ENCODE results near the gene MEMO1. TPM values are rescaled to one million over a fixed set of nuclear protein-coding genes. Genes with fewer than 3 reads are reported as not detected.
"Not testable (repeated sequence)": the region's sequence is repeated elsewhere in the genome, so short reads cannot be mapped to it uniquely, and the experiment has no call there.

MEMO1 gene
- 48.9 and 64.5 TPM in 2 replicates for total RNA-seq (2014; rRNA removed; shearing (Covaris generic))
- 65.9 and 68.1 TPM in 2 replicates for polyA plus RNA-seq (2015; cell fraction: cytosol; rRNA removed)
- 41.6 and 57.0 TPM in 2 replicates for polyA plus RNA-seq (2015; cell fraction: nucleus; rRNA removed)

DNA sequence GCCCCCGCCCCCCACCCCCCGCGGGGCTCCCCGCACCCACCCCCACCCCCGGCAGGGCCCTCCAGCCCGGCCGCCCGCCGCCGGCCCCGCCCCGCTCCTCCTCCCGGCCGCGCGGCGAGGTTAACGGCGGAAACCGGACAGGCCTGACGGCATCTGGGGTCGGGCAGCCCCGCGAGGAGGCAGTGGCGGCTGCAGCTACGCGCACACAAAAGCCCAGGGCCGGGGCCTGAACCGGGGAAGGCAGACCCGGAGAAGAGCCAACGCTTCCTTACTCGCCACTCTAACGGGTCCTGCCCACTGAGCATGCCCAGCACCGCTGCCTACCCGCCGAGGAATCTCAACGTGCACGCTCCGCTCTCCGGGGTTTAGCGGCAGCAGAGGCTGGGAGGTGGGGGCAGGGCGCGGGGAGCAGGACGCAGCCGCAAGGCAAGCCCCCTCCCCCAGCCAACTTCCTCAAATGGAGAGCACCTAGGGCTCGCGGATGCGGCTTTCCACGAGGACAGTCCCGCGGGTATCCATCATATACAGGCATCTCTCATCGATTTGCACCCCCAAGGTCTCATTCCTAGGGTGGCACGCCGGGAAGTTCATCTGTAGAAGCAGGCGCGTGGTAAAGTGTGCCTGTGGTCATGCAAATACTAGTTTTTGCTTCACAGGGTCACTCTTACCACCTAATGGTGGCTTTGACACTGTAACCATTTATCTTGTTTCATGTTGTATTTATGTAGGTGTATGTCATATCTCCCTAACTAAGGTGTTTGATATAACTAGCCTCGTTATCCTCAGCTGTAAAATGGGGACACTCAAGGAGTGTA is at the start of gene MEMO1:
TSS of gene MEMO1 (minus strand) at position 339 of the 815 bp plus-strand sequence. CDS start 761 bp downstream, outside the sequence.
- DNase-seq (ENCODE audit: low read depth) = peak; percentile 95

DNA sequence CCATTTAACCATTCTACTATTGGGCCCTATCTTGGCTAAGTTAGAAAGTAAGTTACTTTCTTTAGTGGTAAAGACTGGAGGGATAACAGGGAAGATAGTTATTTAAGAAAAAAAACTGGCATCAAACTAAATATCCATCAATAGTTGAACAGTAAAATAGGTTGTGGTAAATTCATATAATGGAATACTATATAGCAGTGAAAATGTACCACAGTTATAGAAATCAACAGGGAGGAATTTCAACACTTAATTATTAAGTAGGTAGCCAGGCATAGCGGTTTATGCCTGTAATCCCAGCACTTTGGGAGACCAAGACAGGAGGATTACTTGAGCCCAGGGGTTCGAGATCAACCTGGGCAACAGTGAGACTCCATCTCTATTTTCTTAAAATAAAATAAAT is 49.5 kb upstream of the MEMO1 start:
- DNase-seq (ENCODE audit: low read depth) = no peak

DNA sequence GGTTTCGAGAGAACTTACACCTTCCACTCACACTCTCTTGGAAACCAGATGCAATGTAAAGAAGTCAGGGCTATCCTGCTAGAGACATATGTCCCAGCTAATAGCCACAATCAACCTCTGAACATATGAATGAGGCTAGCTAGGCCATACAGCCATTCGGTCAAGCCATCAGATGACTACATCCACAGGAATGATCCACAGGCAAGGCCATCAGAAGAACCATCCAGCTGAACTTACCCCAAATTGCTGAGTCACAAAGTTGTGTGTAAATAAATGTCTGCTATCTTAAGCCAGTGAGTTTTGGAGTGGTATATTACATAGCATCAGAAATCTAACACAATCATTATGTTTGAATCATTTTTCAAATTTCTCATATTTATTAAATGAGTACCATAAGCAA is 47.3 kb upstream of the MEMO1 start:
- peak; percentile 17 for DNase-seq (ENCODE audit: low read depth)

DNA sequence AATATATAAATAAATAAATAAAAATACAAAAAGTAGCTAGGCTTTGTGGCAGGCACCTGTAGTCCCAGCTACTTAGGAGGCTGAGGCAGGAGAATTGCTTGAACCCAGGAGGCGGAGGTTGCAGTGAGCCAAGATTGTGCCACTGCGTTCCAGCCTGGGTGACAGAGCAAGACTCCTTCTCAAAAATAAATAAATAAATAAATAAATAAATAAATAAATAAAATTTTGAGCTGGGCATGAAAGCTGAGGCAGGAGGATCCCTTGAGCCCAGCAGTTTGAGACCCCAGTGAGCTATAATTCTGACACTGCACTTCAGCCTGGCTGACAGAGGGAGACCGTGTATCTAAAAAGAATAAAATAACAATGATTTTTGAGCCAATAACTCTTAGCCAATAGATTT is 43.8 kb upstream of the MEMO1 start:
- not testable (repeated sequence) for DNase-seq (ENCODE audit: low read depth)

DNA sequence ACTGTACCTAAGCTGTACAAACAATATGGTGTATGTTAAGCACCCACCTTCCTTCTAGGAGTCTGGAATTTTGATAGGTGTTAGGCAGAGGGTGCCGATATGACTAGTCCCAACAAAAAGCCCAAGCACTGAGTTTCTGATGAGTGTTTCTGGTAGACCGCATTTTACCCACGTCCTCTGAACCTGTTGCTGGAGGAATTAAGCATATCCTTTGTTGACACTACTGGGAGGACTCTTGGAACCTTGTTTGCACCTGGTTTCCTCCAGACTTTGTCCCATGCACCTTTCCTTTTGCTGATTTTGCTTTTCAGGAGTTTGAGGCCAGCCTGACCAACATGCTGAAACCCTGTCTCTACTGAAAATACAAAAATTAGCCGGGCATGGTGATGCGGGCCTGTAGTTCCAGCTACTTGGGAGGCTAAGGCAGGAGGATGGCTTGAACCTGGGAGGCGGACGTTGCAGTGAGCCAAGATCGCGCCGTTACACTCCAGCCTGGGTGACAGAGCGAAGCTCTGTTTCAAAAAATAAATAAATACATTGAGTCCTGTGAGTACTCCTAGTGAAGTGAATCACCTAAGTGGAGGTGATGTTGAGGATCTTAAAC is 41.1 kb upstream of the MEMO1 start:
- no peak for DNase-seq (ENCODE audit: low read depth)

DNA sequence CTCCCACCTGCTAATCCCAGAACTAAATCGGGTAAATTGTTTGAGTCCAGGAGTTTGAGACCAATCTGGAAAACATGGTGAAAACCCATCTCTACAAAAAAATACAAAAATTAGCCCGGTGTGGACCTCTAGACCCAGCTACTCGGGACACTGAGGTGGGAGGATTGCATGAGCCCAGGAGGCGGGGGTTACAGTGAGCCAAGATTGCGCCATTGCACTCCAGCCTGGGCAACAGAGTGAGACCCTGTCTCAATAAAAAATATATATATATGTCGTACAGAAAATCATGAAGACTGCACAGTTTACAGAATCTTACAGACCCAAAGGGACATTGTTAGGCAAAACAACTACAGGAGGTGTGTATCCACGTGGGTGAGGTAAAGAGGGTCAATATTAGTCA is 32.8 kb upstream of the MEMO1 start:
- DNase-seq (ENCODE audit: low read depth) = no peak

DNA sequence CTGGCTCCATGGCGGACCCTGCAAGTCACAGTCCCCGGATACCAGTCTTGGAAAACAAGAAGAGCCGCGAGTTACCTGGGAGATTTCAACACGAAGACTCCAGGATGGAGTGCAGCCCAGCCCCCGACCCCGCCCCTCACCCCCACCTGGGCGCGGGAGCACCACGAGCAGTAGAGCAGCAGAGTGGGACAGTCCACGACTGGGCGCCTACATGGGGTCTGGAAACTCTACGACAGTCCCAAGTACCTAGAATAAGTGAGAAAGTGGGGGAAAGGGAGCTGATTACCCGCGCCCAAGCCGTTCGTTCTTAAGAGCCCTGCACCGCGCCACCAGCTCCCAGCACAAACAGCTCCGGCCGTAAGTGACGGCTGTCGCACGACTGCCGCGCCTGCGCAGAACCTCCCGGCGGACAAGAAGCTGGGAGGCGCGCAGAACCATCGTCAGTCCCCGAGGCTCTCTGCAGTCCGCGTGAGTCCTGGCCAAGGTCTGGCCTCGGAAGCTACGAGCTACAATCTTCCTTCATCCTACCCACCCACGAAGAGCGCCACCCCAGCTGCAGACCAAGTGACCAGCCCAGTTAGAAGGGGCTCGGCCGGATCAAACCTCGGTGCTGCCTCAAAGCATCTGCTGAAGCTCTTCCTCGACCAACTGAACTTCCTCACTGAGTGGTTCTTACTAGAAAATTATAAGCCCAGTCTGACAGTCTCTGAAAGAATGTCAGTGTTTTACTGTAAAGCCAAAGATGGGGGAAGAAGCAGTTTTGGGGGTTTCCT is 28.8 kb upstream of the MEMO1 start, which contains the start of gene DPY30:
TSS of gene DPY30 (minus strand) at position 359 of the 773 bp plus-strand sequence. CDS start at position 10, 349 bp downstream.
- DNase-seq (ENCODE audit: low read depth) = peak; percentile 91

DNA sequence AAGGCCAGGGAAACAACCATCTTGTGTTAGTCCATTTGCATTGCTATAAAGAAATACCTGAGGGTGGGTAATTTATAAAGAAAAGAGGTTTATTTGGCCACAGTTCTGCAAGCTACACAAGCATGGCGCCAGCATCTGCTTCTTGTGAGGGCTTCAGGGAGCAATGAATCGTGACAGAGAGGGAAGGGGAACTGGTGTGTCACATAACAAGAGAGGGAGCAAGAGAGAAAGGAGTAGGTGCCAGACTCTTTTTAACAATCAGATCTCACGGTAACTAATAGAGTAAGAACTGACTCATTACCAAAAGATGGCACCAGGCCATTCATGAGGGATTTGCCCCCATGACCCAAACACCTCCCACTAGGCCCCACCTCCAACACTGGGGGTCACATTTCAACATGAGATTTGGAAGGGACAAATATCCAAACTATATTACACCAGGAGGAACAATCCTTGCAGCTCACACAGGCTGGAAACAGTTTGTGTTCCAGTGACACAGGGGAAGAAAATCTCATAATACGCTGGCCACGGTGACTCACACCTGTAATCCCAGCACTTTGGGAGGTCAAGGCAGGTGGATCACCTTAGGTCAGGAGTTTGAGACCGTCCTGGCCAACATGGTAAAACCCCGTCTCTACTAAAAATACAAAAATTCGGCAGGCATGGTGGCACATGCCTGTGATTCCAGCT is 23.5 kb upstream of the MEMO1 start:
- DNase-seq (ENCODE audit: low read depth) = peak; percentile 47

DNA sequence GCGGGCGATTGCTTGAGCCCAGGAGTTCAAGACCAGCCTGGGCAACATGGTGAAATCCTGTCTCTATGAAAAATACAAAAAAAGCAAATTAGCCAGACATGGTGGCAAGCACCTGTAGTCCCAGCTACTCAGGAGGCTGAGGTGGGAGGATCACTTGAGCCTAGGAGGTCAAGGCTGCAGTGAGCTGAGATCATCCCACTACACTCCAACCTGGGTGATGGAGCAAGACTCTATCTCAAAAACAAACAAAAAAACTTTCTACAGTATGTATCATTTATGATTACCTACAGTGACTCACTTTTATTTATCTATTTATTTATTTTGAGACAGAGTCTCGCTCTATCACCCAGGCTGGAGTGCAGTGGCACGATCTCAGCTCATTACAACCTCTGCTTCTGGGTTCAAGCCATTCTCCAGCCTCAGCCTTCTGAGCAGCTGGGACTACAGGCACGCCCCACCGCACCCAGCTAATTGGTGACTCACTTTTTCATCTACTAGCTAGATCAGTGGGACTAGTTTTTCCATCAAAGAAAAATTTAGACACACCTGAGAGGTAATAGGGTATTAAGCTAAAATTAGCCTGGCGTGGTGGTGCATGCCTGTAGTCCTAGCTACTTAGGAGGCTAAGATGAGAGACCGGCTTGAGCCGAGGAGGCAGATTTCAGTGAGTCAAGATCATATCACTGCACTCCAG is 8.1 kb upstream of the MEMO1 start:
- DNase-seq (ENCODE audit: low read depth) = not testable (repeated sequence)

DNA sequence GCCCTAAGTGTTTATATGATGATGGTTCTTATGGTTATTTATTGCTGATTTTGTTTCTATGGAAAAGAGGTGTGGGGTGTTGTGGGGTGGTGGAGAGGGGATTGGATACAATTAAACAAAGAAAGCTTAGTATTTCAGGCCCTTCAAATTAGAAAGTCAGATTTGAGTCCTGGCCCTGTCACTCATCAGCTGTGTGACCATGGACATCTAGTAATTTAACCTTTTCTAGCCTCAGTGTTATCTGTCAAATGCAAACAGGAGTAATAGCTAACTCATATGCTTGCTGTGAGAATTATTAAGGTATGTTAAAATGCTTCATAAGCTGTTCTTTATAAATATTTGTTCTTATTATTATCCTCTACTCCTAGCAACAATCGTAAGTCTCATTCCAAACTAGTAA is 2.1 kb upstream of the MEMO1 start:
- DNase-seq (ENCODE audit: low read depth) = no peak

DNA sequence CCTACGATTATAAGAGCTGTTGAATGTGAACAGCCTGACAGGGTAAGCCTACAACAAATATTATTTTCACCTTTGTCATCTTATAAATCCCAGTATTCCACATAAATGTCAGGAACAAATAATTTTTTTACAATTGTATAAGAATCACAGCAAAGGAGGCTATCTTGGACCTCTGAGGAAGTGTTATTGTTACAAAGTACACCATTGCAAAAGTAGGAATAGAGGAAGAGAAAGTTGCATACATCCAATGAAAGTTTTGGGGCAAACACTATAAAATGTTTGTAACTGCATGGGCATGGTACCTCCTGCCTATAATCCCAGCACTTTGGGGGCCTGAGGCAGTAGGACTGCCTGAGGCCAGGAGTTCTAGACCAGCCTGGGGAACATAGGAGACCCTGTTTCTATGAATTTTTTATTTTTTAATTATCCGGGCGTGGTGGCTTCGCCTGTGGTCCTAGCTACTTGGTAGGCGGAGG is 715 bp upstream of the MEMO1 start:
- no peak for DNase-seq (ENCODE audit: low read depth)

DNA sequence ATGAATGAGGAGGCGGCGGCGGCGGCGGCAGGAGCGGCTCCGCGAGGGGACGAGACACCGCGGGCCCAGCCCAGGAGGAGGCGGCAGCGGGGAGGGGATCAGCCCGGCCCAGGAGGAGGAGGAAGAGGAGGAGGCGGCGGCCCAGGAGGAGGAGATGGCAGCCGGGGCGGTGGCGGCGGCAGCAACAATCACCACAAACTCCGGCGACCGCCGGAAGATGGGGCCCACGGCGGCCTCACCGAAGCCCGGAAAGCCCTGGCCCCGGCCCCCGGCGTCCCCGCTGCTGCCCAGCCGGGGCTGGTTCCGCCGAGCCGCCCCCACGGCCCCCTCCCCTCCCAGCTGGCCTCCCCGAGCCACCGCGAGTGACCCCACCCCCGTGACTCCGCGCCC is 533 bp downstream of the MEMO1 start:
- DNase-seq (ENCODE audit: low read depth) = peak; percentile 69

DNA sequence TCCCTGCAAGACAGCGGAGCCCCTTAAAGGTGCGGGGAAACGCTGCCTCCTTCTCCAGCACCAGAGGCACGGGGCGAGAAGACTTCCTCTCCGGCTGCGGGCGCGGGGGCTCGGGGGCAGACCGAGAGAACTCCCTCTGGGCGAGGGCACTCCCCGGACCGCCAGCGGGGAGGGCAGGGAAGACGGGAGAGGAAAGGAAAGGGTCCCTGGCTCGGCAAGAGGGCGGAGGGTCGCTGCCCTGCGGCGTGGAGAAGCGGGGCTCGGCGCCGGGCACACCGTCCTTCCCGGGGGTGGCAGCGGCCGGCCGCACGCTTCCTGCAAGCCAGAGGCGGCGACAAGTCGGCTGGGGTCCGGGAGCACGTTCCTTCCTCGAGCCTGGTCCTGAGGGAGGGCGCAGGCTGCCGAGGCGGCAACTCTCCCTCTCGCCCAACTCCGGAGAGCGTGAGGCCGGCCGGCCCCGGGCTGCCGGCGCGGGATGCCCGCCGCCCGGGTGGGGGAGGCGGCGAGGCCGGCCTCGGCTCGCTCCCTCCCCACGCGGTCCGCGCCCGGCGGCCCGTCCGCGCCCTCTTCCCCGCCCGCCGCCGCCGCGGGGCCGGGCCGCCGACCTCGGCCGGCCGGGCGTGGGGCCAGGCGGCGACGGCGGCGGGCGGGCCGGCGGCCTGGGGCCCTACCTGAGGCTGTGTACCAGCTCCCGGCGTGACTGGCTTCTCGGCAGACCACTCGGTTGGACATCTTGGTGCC is 1.1 kb downstream of the MEMO1 start:
- no peak for DNase-seq (ENCODE audit: low read depth)

DNA sequence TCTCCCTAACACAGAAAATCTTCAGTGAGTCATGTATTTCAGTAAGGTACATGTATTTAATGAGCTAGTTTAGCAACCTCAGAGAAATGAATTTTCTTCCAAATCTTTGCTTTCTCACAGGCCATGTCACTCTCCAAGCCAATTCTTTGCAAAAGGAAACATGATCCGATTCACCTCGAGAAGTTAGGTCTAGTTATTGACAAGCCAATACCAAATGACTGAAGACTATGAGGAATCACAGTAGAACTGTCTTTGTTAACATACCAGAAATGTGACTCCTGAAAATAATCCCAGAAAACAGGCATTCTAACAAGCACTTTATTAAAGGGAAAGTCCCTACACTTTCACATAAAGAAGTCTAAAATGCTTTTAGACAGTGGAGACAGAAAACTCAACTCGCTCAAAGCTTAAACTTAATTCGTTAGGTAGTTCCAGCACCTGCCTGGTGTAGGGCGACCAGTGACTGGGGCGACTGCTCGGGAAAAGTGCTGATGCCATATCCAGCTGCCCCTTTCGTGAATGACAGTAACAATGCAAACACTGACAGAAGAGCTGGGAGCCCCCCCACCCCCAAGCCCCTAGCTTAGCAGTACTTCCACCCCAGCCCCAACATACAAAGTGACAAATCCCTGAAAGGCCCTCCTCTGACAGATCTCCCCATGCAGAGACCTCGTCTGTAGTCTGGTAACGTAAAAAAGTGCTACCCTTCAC is 1.8 kb downstream of the MEMO1 start:
- no peak for DNase-seq (ENCODE audit: low read depth)

DNA sequence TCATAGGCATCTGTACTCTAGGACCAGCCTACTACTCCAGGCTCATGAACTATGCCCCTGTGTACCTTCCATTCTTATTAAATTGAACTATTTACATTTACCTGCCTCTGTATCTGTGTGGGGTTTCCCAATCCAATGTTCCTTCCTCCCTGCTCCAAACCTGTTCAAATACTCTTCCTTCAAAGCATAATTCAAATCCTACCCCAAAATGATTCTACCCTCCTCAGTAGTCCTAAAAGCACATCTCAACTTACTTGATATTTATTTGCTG is 3.8 kb downstream of the MEMO1 start:
- DNase-seq (ENCODE audit: low read depth) = no peak

DNA sequence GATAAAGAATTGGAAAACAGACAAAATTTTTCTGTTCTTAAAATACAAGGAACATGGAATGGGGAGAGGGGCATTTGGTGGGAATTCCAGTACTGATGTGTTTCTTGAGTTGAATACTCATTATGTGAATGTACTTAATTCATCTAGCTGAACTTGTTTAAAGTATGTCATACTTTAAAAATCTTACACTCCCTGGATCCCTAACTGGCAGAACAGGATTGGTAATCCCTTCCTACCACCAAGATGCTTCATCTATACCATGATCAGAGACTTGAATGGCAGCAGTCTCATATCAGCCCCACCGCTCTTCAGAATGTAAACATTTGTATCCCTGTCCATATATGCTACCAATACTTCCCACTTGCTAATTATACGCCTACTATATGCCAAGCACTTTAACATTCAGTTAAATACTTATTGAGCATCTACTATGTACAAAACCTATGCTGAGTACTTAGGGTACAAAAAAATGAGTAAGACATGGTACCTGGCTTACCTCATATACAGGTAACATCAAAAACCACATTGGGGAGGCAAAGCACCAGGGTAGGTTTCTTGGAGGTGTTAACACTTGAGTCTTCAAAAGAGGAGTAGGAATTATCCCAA is 5.3 kb downstream of the MEMO1 start:
- DNase-seq (ENCODE audit: low read depth) = no peak

DNA sequence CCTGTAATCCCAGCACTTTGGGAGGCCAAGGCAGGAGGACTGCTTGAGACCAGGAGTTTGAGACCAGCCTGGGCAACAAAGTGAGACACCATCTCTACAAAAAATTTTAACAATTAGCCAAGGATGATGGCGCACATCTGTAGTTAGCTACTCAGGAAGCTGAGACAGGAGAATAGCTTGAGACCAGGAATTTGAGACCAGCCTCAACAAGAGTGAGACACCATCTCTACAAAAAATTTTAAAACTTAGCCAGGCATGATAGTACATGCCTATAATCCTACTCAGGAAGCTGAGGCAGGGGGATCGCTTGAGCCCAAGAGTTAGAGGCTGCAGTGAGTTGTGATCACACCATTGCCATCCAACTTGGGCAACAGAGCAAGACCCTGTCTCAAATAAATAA is 7.0 kb downstream of the MEMO1 start:
- DNase-seq (ENCODE audit: low read depth) = no peak

DNA sequence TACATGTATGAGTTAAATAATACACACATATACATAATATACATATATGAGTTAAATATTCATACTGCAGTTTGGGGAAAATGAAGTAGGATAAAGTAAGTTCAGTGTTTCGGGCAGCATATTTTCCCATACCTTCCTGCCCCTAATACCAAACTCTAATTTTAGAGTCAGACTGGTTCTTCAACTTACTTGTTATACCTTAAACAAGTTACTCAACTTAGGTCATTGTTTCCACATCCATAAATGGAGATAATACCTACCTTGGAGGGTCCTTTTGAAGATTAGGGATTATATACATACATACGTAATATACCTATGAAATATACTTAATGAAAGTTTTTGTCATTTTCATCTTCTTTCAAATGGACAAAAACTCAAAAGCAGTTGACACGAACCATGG is 8.4 kb downstream of the MEMO1 start:
- no peak for DNase-seq (ENCODE audit: low read depth)

DNA sequence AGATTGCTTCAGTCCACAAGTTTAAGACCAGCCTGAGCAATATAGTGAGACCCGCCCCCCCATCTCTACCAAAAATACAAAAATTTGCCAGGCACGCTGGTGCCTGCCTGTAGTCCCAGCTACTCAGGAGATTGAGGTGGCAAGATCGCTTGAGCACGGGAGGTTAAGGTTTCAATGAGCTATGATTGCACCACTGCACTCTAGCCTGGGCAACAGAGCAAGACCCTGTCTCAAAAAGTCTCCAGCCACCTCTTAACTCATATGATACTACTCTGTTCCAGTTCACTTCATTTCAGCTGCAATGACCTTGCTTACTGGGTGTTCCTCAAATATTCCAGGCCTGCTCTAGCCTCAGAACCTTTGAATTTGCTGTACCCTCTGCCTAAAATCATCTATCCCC is 11.4 kb downstream of the MEMO1 start:
- DNase-seq (ENCODE audit: low read depth) = no peak

Measured in HT1080 (cell line).